Hematopoietic multipotent progenitor cell treated with erythropoietin and hydrocortisone succinate and interleukin-3 and kit ligand, for 15 days (in vitro differentiated cells): ENCODE data around the gene ALDH1A3.

Experiments used
- DNase-seq: peaks from one replicate; pipeline ENCODE4 v3.0.0-alpha.2; 2015; ENCODE audit warnings: low spot score

Gene ALDH1A3

DNA sequence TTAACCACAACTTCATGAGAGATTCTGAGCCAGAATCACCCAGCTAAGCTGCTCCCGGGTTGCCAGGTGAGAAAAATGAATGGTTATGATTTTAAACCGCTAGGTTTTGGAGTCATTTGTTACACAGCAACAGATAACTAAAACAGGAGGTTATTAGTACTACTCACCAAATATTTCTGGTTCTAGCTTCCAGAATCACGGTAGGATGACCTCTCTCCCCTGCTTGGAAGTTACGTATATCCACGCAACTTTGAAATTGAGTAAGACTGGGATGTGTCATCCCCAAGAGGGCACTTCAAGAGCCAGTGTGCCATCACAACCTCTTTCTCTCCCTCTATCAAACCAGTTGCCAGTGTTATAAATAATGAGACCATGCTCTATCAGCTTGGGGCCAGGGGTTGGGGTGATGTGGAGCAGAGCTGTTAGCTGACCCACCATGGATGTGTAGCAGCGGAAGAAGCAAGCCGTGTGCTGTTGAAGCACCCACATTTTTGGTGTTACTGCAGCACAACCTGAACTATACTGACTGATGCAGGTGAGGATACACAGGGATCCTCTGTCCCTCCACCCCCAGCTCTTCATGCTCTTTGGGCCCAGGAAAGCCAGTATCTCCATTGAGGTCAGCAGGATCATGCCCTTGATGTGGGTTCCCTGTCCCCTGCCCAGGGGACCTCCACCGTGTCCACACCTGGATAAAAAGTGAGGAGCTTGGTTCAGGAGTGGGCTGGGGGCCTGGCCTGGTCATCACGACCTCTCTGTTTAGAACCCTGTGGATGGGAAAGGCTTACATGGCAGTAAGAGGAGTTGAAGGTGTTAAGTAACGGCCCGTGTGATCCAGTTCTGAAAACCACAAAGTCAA is 19.4 kb upstream of the ALDH1A3 start:
- DNase-seq: no peak

DNA sequence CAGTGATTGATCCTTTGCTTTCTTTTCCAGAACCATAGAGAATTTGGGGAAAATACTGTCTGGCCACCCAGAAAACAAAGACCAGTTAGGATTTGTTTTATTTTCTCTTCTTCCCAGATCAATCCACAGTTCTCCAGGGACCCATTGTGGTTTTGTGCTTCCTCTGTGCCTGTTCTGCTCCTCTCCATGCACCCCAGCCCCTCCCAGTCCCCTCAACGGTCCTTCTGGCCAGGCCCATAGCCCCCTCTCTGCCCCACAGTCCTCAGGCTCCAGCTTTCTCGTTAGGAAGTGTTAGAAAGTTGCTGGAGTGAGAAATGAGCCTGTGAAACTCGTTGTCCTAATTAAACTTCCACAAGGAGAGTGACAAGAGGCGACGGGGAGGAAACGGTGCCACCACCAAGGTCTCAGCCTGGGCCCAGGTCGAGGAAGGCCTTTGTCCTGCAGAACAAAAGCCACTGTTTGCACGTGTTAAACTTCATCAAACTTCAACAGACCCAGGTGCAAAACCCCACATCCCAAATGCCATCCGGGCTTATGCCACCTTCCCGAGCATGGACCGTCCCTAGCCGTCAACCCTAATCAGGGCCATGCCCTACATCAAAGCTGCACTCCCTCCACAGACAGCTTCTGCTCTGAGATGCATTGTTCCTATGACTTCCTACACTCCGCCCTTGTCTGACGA is 18.7 kb upstream of the ALDH1A3 start:
- DNase-seq: no peak

DNA sequence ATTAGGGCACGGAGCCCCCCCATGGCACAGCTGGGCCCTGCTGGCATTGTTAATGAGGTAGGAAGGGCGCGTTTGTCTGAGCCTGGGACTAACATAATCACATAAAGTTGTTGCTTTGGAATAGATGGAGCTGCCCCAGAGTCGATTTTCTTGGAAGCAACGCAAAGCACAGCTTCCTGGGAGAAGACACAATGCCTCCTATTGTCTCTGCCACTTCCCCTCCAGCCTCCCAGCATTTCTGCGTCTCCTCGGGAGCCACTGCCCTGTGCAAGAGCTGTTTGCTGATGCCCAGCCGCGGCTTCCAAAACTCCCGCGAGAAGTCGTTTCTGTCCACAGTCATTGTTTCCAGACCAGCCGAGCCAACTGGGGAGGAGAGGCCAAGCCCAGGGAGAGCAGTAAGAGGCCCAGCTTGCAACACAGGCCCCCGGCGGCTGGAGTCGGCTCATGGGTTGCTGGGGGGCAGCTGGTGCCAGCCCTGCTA is 18.1 kb upstream of the ALDH1A3 start:
- DNase-seq: no peak

DNA sequence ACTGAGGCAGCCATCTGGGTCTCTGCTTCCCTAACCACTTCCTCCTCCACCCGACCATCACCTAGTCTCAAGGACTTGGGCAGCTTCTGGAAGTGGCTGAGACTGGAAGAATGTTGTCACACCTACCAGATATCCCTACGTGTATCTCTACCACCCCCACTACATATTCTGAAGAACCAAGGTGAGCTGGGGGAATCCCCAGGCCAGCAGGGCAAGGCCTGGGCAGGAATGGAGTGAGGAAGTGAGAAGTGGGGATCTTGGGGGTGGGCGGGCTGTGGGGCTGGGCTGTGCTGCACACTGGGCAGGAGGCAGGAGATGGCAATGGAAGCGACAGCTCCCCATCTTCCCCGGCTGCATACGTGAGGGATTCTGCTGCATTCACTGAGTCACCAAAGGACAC is 17.5 kb upstream of the ALDH1A3 start:
- DNase-seq: no peak

DNA sequence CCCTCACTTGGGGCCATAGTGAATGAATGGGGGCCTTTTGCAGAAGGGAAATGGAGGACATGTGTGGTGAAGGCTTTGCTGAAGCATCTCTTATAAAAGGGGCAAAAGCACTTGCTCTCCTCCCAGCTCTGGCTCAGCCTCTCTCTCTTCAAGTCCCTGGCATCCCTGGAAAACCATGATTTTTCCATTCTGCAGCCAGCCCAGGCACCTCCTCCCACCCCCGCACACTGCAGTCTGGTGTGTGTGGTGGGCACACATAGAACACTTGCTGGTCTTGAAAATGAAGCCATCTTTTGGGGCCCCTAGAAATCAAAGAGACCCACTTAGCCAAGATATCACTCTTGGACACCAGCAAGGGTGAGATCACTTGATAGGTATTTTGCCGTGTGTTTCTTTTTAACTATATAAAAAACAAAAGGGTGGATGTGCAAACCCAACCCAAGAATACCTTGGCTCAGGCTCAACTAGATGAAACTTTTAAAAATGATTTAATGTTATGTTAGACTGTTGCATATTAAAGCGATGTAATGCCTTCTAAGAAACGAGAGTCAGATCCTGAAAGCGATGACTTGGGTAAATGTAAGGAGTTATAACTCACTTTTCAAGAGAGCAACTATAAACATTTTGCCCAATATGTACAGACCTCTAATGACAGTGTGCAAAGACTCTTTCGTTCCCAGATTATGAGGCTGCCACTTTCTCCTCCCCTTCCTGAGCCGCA is 16.4 kb upstream of the ALDH1A3 start:
- DNase-seq: no peak

DNA sequence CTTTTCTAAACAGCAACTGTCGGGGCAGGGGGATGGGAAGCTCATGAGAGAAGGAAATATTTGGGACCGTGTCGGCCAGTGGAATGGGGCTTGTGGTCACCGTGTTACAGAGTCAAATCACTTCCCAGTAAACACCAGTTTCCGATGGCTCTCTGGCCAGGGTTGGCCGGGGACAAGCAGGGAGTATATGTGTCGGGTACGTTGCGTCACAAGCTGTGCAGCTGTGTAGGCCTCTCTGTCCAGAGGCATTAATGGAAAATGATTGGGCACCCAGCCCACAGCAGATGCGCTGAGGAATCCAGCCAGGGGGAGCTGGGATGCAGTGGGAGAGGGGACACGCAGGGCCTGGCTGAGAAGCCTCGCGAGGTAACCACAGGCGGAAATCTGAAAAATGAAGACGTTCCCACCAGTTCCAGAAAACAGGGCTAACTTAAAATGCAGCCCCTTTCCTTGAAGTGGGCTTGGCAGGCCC is 15.8 kb upstream of the ALDH1A3 start:
- no peak for DNase-seq

DNA sequence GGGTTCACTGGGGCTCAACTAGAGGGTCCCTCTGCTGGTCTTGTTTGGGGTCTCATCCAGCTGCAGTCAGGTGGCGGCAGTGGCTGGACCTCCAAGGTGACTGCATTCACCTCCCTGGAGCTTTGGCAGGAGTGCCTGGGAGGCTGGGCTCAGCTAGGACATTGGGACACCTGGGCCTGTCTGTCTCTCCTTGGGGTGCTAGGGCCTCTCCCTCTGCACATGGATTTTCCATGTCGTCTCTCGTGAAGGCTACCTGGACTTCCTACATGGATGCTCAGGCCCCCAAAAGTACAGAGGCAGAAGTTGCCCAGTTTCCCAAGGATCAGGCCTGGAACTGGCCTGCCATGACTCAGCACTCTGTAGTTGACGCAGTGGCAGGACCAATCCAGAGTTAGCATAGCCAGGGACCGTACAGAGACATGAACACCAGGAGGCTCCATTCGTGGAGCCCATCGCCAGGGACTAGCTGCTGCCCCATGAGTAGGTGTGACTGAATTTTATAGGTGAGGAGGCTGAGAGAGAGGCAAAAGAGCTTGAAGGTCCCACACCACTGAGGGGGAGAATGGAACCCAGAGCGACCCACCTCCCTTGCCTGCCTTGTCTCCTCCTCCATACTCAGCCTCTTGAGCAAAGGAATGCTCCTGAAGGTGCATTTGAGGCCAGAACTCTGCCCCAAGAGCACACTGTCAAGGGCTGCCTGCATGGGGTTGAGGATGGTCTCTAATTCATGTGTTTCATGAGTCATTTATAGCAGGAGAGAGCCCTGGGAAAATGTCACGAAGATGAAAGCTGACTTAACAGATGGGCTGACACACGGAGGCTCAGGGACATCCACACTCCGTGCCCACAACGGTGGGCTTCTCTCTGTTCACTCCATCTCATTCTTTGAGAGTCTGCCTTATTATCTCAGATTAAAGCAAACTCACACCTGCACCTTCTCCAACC is 13.0 kb upstream of the ALDH1A3 start:
- DNase-seq: no peak

DNA sequence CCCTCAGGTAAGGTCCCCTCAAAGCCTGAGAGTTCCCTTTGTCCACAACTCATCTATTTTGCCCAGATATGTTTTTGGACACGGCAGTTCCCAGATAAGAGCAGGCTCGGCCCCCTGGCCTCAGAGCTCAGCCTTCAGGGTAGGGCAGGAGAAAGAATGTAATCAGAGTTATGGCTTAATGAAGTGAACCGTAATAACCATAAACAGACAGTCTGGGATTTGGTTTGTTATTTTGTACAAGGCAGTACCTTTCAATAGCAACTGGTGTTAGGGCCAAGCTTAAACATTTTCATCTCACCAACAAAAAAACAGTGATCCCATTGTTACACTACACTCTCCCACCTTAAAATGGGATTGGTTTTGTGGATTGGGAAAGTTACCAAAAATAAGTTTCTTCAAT is 12.2 kb upstream of the ALDH1A3 start:
- no peak for DNase-seq

DNA sequence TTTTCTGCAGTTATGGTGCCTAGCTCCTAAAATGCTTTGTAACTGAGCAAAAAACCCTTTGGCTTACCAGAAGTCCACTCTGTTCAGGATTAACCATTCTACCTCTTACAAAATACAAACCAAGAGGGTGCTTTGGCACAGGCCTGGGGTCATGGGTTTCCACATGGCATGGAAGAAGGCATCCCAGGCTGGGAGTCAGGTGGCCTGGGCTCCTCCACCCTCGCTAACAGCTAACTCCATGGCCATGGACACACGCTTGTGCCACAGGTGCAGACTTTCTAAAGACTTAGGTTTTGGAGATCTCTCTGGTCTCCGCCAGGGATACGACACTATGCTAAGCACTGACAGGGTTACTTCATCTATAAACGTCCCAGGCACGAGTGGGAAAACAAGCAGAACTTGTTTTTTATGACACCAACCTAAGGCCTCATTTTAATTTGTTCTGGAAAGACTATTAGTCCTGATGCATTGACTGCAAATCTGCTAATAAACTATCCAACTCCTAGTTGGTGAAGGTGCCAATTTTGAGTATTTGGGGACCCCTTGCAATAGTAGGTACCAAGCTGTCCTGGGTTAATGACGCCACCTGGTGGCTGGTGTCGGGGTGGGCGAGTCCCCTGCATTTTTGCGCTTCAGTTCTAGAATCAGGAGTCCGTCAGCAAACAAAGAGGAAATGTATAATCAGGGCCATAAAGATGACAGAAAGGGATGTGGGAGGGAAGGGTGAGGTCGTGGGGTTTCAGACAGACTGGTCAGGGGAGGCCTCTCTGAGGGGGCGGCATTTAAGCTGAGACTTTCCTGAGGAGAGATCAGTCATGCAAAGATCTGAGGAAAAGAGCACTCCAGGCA is 10.3 kb upstream of the ALDH1A3 start:
- DNase-seq: no peak

DNA sequence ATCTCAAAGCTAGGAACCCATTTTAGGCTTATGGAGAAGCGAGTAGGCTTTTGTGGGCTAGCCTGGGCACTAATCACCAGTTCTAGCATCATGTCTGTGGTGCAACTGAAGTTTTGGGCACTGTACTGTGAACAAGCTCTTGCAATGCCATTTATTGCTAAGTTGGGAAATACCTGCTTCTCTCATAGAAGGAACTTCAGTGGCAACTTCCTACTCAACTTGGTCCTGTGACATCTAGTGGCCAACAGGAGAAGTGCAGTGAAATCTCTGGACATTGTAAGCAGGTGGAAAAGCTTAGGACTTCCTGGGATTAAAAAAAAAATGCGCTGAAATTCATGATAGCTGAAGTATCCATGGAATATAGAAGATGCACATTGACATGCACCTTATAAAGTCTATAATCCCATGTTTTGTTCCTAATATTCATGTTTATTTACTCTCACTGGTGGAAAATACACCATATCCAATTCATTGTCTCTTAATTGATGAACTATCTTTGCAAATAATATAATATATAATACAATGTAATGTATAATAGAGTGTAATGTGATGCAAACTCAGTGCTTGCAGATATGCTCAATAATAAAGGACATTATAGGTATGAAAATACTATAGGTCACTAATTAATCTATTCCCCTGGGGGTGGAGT is 6.5 kb upstream of the ALDH1A3 start:
- DNase-seq: peak; percentile 55

DNA sequence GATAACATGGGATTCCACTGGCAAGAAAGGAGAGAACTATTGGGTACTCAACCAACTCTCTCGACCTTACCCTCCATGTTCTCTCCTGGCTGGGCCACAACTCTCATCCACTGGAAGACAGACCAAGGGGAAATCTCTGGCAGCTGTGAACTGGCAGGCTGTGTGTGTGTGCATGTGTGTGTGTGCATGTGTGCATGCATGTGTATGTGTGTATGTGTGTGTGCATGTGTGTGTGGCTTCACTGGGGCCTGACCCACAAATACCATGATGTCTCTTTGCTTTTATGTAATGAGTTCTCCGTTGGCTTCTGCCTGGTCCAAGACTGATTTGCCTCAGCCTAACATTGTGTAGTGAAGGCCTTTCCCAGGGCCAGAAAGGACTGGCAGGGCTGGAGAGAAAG is 4.1 kb upstream of the ALDH1A3 start:
- DNase-seq: no peak

DNA sequence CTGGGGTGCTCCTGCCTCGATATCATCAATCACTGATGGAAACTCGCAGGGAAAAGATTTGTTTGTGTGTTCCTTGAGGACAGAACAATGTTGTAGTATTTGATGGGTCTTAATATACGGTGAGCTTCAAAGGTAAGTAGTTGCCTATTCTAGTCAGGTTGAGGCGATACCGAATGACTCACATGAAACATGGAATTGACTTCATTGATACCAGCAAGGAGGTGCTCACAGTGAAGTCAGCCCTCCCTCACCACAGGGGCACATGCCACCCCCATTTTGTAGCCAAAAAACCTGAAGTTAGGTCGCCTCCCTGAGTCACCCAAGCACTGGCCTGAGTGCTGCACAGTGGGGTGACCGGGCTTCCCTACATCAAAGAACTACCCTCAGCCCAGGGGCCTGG is 3.7 kb upstream of the ALDH1A3 start:
- no peak for DNase-seq

DNA sequence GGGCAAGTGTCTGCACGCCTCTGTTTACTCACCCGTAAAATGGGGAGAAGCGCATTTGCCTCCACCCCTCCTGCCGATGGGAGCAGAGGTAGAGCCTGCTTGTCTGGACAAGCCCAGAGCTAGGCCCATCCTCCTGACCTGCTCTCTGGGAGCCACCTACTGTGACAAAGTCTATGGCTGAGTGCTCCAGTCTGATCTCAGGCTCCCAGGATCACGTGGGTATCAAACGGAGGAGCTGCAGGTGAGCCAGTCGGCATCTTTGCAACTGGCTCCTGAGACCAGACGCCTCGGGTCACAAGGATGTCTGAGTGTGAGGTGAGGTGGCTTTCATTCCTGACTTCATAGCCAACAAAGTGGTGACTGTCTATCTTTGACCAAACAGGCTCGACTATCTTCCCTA is 2.1 kb upstream of the ALDH1A3 start:
- no peak for DNase-seq

DNA sequence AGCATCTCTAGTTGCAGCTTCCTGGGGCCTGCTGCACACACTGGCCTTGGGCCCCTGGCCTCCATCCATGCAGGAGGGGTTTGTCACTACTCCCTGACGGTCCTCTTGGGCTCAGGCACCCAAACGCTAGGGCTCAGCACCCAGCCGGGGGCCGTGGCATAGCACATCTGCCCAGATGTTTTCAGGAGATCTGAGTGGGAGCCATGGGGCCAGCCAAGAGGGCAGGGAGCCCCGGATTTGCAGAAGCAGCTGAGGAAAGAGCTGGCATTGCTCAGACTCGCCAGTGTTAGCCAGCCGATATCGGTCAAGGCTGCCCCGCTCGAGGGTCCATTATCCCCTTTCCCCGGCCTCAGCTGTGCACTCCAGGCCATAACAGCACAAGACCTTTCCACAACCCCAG is 1.5 kb upstream of the ALDH1A3 start:
- DNase-seq: no peak

DNA sequence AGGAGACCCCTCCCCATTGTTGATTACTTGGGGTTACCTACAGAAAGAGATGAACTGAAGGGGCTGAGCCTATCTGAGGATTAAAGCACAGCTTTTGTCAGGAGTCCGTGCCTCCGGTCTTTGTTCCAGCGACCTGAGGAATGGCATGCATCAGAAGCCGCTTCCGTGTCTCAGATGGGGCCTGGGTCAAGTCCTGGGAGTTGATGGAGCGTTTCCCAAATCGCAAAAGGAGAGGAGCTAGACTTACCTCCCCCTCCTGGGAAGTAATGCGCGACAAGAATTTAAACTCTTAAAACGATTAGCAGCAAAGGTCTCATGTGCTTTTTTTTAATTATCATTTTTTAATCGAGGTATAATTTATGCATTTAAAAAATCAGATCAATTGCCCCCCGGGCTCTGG is 983 bp upstream of the ALDH1A3 start:
- no peak for DNase-seq

DNA sequence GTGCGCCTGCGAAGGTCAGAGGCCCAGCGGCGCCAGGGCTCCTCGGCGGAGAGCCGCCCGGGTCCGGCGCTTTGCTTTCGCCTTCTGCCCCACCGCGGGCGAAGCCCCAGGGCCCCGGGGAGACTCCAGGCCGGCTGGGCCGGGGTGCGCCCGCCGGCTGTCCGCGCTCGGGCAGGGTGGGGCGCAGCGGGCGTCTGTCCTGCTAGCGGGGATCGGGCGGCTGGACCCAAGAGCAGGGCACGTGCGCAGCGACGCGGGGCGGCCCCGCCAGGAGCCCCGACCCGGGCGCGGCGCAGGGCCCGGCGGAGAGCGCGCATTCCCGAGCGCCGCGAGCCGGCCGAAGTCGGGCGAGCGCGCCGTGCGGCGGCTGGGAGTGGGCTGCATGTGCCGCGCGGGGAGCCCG is 569 bp upstream of the ALDH1A3 start:
- DNase-seq: no peak

DNA sequence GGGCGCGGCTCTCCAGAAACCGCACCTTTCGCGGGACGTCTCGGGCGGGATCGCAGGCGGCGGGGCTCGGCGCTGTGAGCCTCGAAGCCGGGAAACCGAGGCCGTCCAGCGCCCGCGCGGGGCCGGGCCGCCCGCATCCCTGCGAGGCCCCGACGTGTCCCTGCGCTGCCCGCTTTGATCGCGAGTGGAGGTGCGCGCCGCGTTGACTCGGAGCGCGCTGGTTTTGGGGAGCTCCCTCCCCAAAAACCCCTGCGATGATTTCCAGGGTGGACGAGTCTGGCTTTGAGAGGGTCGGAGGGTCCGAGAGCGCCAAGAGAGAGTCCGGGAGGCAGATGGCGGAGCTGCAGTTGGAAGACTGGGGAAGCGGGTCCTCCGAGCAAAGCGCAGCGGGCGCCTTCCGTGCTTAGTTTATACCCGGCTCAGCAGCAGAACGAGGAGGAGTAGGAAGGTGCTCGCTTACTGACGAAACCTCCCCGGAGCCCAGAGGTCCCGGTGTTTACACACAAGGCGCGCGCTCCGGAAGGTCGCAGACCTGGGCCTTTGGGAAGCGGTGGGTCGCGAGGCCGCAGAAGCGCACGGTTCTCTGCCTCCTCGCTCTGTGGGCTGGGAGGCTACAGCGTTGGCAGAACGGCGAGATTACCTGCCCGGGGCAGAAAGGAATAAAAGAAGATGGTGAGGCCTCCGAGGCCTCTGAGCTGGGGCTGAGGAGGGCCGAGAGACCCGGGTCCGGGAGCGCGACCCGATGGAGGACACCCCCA is 687 bp downstream of the ALDH1A3 start:
- DNase-seq: no peak

DNA sequence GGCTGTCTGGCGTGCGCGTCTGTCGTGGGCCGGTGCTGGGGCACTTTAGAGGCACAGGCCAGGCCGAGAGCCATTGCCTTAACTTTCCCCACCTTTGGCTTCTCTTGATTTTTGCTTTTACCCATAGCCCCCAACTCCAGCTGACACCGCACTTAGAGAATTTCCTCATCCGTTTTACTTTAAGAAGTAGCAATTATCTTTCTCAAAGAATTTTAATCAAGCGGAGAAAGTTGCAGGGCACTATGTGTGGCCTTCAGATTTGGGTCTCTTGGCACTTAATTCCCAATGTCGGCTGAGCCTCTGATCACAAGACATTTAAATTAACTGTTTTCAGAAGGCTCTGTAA is 1.2 kb downstream of the ALDH1A3 start:
- no peak for DNase-seq

DNA sequence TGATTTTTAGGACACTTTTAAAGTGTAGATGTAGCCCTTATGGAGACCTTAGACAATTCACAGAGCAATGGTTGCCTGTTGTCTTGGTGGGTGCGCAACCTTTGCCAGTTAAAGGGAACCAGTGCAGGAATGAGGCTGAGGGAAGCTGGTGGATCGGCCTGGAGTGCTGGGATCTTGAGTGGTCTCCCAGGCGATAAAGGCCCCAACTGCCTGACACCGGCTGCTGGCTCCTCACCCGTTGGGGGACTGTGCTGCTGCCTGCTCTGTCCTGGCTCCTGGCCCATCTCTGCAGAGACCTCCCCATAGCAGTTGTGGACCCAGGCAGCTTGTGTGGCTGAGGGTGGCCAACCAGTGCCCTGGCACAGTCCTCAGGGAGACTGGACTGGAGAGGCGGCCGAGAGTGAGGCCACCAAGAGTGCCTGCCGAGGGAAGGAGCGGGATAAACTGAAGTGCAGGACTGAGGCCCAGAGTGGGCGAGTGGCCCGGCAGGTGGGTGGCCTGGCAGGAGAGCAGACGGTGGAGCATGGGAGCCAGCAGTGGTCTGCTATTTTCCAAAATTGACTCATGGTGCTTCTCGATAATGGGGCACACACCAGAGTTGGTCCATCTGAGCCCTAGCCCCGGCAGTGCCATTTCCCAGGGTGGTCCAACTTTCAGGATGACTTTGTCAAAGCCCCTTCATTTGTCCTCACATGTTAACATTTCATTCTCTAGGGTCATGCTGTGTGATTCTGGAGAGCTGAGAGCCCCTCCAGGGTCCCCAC is 2.1 kb downstream of the ALDH1A3 start:
- no peak for DNase-seq
